Activated B cell treated with CpG ODN at 0.5 μM for 24 hours (primary cell): ENCODE results near the gene EBF3. TPM values are rescaled to one million over a fixed set of nuclear protein-coding genes. Genes with fewer than 3 reads are reported as not detected.

Experiments used
- ATAC-seq: fragments of 200-7000 bp; cut with Tn5 transposase; one replicate; pipeline ENCODE4 v1.10.0; 2021; ENCODE audit warnings: low read depth, mild to moderate bottlenecking, moderate library complexity
- CTCF ChIA-PET: fragments of 350-600 bp; sonication (Branson Sonifier 250); formaldehyde crosslinking; loops from one replicate; lab custom pipeline; 2021; ENCODE audit warnings: antibody characterized with exemption; lab: Charles Lee
- POLR2A ChIA-PET: fragments of 350-600 bp; sonication (Branson Sonifier 250); formaldehyde crosslinking; loops from one replicate; lab custom pipeline; 2021; ENCODE audit warnings: antibody characterized with exemption; lab: Charles Lee
- DNase-seq: peaks from one replicate; pipeline ENCODE4 v3.0.0; 2022
- H3K27ac Mint-ChIP-seq: one replicate; pipeline ENCODE4 v1.8.0; 2020; ENCODE audit warnings: mixed read lengths
- H3K27me3 Mint-ChIP-seq: one replicate; pipeline ENCODE4 v1.8.0; 2021; ENCODE audit warnings: mixed read lengths
- H3K36me3 Mint-ChIP-seq: one replicate; pipeline ENCODE4 v1.8.0; 2021; ENCODE audit warnings: low read depth, mixed read lengths
- H3K4me1 Mint-ChIP-seq: one replicate; pipeline ENCODE4 v1.8.0; 2021; ENCODE audit warnings: mixed read lengths
- H3K4me3 Mint-ChIP-seq: one replicate; pipeline ENCODE4 v1.8.0; 2020; ENCODE audit warnings: mild to moderate bottlenecking, mixed read lengths
- H3K9me3 Mint-ChIP-seq: one replicate; pipeline ENCODE4 v1.8.0; 2020; ENCODE audit warnings: mixed read lengths
- CTCF ChIP-seq: fragments of 200-600 bp; IDR thresholded peaks from one replicate; pipeline ENCODE4 v1.8.0; 2022; ENCODE audit warnings: antibody characterized with exemption, mild to moderate bottlenecking
- intact Hi-C: fragments of 100-400 bp; cut with micrococcal nuclease; formaldehyde crosslinking; loops from one replicate; pipeline ENCODE4 v1.15.1; 2024
- total RNA-seq: library from RNA; stranded (reverse); gene quantifications from 2 replicates; pipeline ENCODE4 v1.2.3, GENCODE V29; 2022

The EBF3 gene
- total RNA-seq, 1 donor from 2014 or later: not detected

DNA sequence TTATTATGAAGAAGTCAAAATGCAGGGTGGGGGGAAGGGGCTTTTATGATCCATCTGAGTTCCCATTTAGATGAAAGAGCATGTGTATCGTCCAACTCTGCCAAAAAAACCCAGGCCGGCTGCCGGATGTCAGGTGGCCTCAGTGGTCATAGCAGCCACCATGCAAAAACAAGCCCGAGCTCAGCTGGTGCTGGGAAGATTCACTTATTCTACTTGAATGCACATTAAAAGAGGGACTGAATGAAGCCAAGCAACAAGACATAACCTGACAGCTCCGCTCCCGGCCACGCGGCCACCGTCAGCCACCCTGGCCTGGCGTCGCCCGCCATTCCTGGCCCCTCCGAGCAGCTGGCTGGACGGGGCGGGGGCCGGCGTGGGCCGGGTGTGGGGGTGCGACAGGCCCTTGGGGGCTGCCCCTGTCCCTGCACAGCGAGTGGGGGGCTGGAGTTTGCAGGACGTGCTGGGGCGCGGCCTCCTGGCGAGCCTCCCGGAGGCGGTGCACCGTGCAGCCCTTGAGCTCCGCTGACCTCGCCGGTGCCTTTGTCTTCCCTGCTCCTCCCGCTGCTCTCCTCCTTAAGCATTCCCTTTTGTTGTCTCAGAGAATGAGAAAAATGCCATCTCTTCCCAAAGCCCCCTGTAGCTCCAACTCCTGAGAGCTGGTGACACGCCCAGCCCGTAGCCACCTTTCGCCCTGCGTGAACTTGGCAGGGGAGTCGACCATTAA, 67.8 kb downstream of the EBF3 start:
- intact Hi-C loops: no loop called here
- no peak for DNase-seq
- ChIA-PET POLR2A (no interaction called here), CTCF (no interaction called here)
- no peak for ATAC-seq
- no peaks in the 10 kb centered on the region for H3K9me3 Mint-ChIP-seq
- no peak overlapping the region for H3K4me3 Mint-ChIP-seq
- no peak overlapping the region for H3K27ac Mint-ChIP-seq
- no peaks in the 10 kb centered on the region for H3K4me1 Mint-ChIP-seq
- peaks cover 3% of the 10 kb centered on the region for H3K27me3 Mint-ChIP-seq
- no peaks in the 10 kb centered on the region for H3K36me3 Mint-ChIP-seq
- TF ChIP-seq CTCF: no peak

DNA sequence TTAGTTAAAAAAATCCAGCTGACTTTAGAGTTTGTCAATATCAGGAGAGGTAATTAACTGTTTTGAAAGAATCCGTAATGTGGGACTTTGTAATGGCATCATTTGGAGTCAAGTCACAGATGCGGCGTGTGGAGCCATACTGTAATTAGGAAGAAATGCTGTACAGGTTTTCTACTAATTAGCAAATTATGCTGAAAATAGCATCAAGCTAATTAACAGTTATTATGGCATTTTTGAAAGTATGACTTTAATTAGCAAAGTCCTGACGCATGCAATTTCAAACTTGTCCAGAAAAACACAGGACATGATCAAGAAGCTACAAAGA, 68.3 kb downstream of the EBF3 start:
- H3K9me3 Mint-ChIP-seq: no peaks in the 10 kb centered on the region
- CTCF ChIA-PET: no interaction called here

GRCh38 chr10:129894698-129895097, 69.4 kb downstream of the EBF3 start:
- intact Hi-C loops: no loop called here
- TF ChIP-seq CTCF: no peak
- H3K9me3 Mint-ChIP-seq: no peaks in the 10 kb centered on the region
- ChIA-PET CTCF (no interaction called here), POLR2A (no interaction called here)
- no peak for ATAC-seq
- no peak overlapping the region for H3K4me3 Mint-ChIP-seq
- H3K27me3 Mint-ChIP-seq: peaks cover 3% of the 10 kb centered on the region
- no peak overlapping the region for H3K27ac Mint-ChIP-seq
- H3K36me3 Mint-ChIP-seq: no peaks in the 10 kb centered on the region
- H3K4me1 Mint-ChIP-seq: no peaks in the 10 kb centered on the region
- DNase-seq: no peak

More for the DNA sequence above, 68.3 kb downstream of the EBF3 start:
- H3K36me3 Mint-ChIP-seq: no peaks in the 10 kb centered on the region
- intact Hi-C loops: no loop called here
- DNase-seq (no peak), ATAC-seq (no peak)
- TF ChIP-seq CTCF: no peak
- POLR2A ChIA-PET: no interaction called here
- H3K27me3 Mint-ChIP-seq: peaks cover 3% of the 10 kb centered on the region
- H3K4me3 Mint-ChIP-seq: no peak overlapping the region
- no peaks in the 10 kb centered on the region for H3K4me1 Mint-ChIP-seq
- H3K27ac Mint-ChIP-seq: no peak overlapping the region

- Mint-ChIP-seq H3K4me3 (no peak overlapping the region), H3K4me1 (no peaks in the 10 kb centered on the region), H3K9me3 (no peaks in the 10 kb centered on the region), H3K27ac (no peak overlapping the region), H3K27me3 (peaks cover 6% of the 10 kb centered on the region), H3K36me3 (no peaks in the 10 kb centered on the region)
- no peak for DNase-seq
- intact Hi-C loops: no loop called here
- TF ChIP-seq CTCF: no peak
- CTCF ChIA-PET: no interaction called here
- no peak for ATAC-seq
- POLR2A ChIA-PET: no interaction called here
Observed at GRCh38 chr10:129893104-129894089, 70.7 kb downstream of the EBF3 start.

DNA sequence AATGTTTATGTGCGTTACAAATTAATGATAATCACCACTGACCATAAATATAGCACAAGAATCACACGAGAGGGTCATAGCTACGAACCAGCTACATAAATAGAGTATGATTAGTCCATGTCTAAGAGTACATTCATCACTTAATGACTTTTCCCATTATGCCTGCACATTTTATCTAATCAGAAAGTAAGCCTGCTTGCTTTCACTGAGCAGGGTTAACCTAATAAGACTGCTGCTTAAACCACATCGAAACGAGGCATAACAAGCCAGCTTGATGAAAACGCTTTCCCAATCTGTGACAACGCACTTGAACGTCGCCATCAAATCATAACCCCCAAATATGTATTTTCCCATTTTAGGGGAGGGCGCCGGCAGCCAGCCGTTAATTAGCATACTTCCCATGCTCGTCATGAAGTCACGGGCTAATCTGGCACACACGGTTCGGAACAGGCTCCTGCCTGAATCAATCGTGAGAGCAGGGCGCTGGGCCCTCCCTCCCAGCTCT, 71.5 kb downstream of the EBF3 start:
- Mint-ChIP-seq H3K9me3 (no peaks in the 10 kb centered on the region), H3K27me3 (peaks cover 6% of the 10 kb centered on the region), H3K4me1 (no peaks in the 10 kb centered on the region), H3K27ac (no peak overlapping the region), H3K4me3 (no peak overlapping the region), H3K36me3 (no peaks in the 10 kb centered on the region)
- no peak for ATAC-seq
- intact Hi-C loops: no loop called here
- DNase-seq: no peak
- POLR2A ChIA-PET: no interaction called here
- CTCF ChIA-PET: no interaction called here
- no peak for TF ChIP-seq CTCF
